Measurements from ENCODE around the gene DXO.
"Not testable (repeated sequence)": the region's sequence is repeated elsewhere in the genome, so short reads cannot be mapped to it uniquely, and the experiment has no call there.

Gene DXO

GRCh38 chr6:31945154-31945506 is 26.8 kb downstream of the DXO start:
- Histone ChIP-seq H3K9me3 (no peaks in the 10 kb centered on the region), H3K27me3 (no peaks in the 10 kb centered on the region), H3K4me3 (no peak overlapping the region), H3K4me1 (peaks cover 14% of the 10 kb centered on the region), H3K36me3 (peaks cover 4% of the 10 kb centered on the region; the same call in 1 of the 2 replicates), H3K4me2 (no peak overlapping the region), H3K27ac (no peak overlapping the region), H3K9ac (no peak overlapping the region), H4K20me1 (no peaks in the 10 kb centered on the region)
- TF ChIP-seq Cebpa-rat (IDR thresholded peaks at IDR 0.05) = no peak

GRCh38 chr6:31943742-31944141 is 28.2 kb downstream of the DXO start:
- Histone ChIP-seq H3K9ac (no peak overlapping the region), H3K27me3 (no peaks in the 10 kb centered on the region), H3K36me3 (no peaks in the 10 kb centered on the region), H3K27ac (no peak overlapping the region), H3K4me1 (peaks cover 22% of the 10 kb centered on the region), H3K9me3 (no peaks in the 10 kb centered on the region), H4K20me1 (no peaks in the 10 kb centered on the region), H3K4me2 (no peak overlapping the region), H3K4me3 (no peak overlapping the region)
- no peak for TF ChIP-seq Cebpa-rat (IDR thresholded peaks at IDR 0.05)

GRCh38 chr6:31940256-31940664 is 31.7 kb downstream of the DXO start:
- peak overlapping the region; percentile 60 for H3K9ac ChIP-seq
- H3K27ac ChIP-seq = peak overlapping the region; percentile 69
- H4K20me1 ChIP-seq = no peaks in the 10 kb centered on the region
- H3K4me3 ChIP-seq = 0 out of 2 replicates have a peak overlapping the region, but pooled peaks have one; percentile 3
- no peak for TF ChIP-seq Cebpa-rat (IDR thresholded peaks at IDR 0.05)
- no peaks in the 10 kb centered on the region for H3K9me3 ChIP-seq
- H3K4me2 ChIP-seq = peak overlapping the region; percentile 77
- no peaks in the 10 kb centered on the region for H3K36me3 ChIP-seq
- peaks cover 30% of the 10 kb centered on the region for H3K4me1 ChIP-seq
- H3K27me3 ChIP-seq = no peaks in the 10 kb centered on the region

GRCh38 chr6:31935823-31936222 is 36.1 kb downstream of the DXO start:
- Histone ChIP-seq H3K27me3 (no peaks in the 10 kb centered on the region), H3K4me1 (peaks cover 23% of the 10 kb centered on the region), H3K27ac (no peak overlapping the region), H3K4me3 (no peak overlapping the region), H3K4me2 (no peak overlapping the region), H4K20me1 (no peaks in the 10 kb centered on the region), H3K9ac (no peak overlapping the region), H3K36me3 (no peaks in the 10 kb centered on the region), H3K9me3 (no peaks in the 10 kb centered on the region)
- no peak for TF ChIP-seq Cebpa-rat (IDR thresholded peaks at IDR 0.05)

- Histone ChIP-seq H3K4me3 (no peak overlapping the region), H3K36me3 (no peaks in the 10 kb centered on the region), H3K27me3 (no peaks in the 10 kb centered on the region), H4K20me1 (no peaks in the 10 kb centered on the region), H3K27ac (no peak overlapping the region), H3K4me2 (no peak overlapping the region), H3K4me1 (peaks cover 14% of the 10 kb centered on the region), H3K9me3 (no peaks in the 10 kb centered on the region), H3K9ac (no peak overlapping the region)
- TF ChIP-seq Cebpa-rat (IDR thresholded peaks at IDR 0.05) = no peak
Measured at GRCh38 chr6:31935021-31935420, 36.9 kb downstream of the DXO start.

- Histone ChIP-seq H3K4me1 (peaks cover 8% of the 10 kb centered on the region), H3K27ac (no peak overlapping the region), H3K27me3 (no peaks in the 10 kb centered on the region), H3K9me3 (no peaks in the 10 kb centered on the region), H4K20me1 (no peaks in the 10 kb centered on the region), H3K4me3 (no peak overlapping the region), H3K9ac (no peak overlapping the region), H3K4me2 (no peak overlapping the region), H3K36me3 (no peaks in the 10 kb centered on the region)
- no peak for TF ChIP-seq Cebpa-rat (IDR thresholded peaks at IDR 0.05)
Measured at GRCh38 chr6:31933537-31933936, 38.4 kb downstream of the DXO start.

GRCh38 chr6:31932137-31932536 is 39.8 kb downstream of the DXO start:
- not testable (repeated sequence) for H3K4me1 ChIP-seq, H3K9me3 ChIP-seq, H3K4me2 ChIP-seq, H3K36me3 ChIP-seq, H3K27me3 ChIP-seq, H3K9ac ChIP-seq, H3K4me3 ChIP-seq, H4K20me1 ChIP-seq, H3K27ac ChIP-seq

- no peak for TF ChIP-seq Cebpa-rat (IDR thresholded peaks at IDR 0.05)
- H3K27me3 ChIP-seq = no peaks in the 10 kb centered on the region
- no peak overlapping the region for H3K27ac ChIP-seq
- H3K9me3 ChIP-seq = no peaks in the 10 kb centered on the region
- no peak overlapping the region for H3K4me2 ChIP-seq
- no peak overlapping the region for H3K9ac ChIP-seq
- no peaks in the 10 kb centered on the region for H4K20me1 ChIP-seq
- H3K4me1 ChIP-seq = peaks cover 2% of the 10 kb centered on the region
- no peaks in the 10 kb centered on the region for H3K36me3 ChIP-seq
- H3K4me3 ChIP-seq = no peak overlapping the region
Measured at GRCh38 chr6:31930962-31931361, 41.0 kb downstream of the DXO start.

- Histone ChIP-seq H3K36me3 (no peaks in the 10 kb centered on the region), H3K9ac (no peak overlapping the region), H3K4me2 (no peak overlapping the region), H3K9me3 (no peaks in the 10 kb centered on the region), H3K27ac (no peak overlapping the region), H3K4me3 (no peak overlapping the region), H3K27me3 (no peaks in the 10 kb centered on the region), H4K20me1 (no peaks in the 10 kb centered on the region), H3K4me1 (no peaks in the 10 kb centered on the region)
- no peak for TF ChIP-seq Cebpa-rat (IDR thresholded peaks at IDR 0.05)
Measured at GRCh38 chr6:31928672-31928939, 43.3 kb downstream of the DXO start.

GRCh38 chr6:31927863-31928671 is 43.9 kb downstream of the DXO start:
- TF ChIP-seq Cebpa-rat (IDR thresholded peaks at IDR 0.05) = no peak
- Histone ChIP-seq H4K20me1 (no peaks in the 10 kb centered on the region), H3K4me3 (no peak overlapping the region), H3K9me3 (no peaks in the 10 kb centered on the region), H3K9ac (no peak overlapping the region), H3K4me2 (no peak overlapping the region), H3K4me1 (no peaks in the 10 kb centered on the region), H3K27ac (no peak overlapping the region), H3K27me3 (no peaks in the 10 kb centered on the region), H3K36me3 (no peaks in the 10 kb centered on the region)

Data from BLaER1 (cell line).